HCT116 (cell line): Measurements from ENCODE around the gene CLCF1. TPM values are rescaled to one million over a fixed set of nuclear protein-coding genes. Genes with fewer than 3 reads are reported as not detected.

ENCODE experiments used
- ATAC-seq: fragments of 200-7000 bp; cut with Tn5 transposase; 2 replicates; pipeline ENCODE4 v1.9.1; 2020; ENCODE audit warnings: mild to moderate bottlenecking, moderate library complexity
- BruUV-seq: library from RNA; stranded (reverse); fragments of 400-500 nt; replicated peaks from 2 replicates; lab custom pipeline; 2021; lab: Mats Ljungman, UMichigan
- CTCF ChIA-PET: fragments of 300-600 bp; sonication (Branson Sonifier 250); formaldehyde crosslinking; loops from one replicate; lab custom pipeline; 2021; ENCODE audit warnings: antibody characterized with exemption; lab: Charles Lee
- POLR2A ChIA-PET: fragments of 300-600, 350-600 bp; sonication (Branson Sonifier 250); formaldehyde crosslinking; loops from one replicate; lab custom pipeline; 2021; ENCODE audit warnings: antibody characterized with exemption; lab: Charles Lee
- RAD21 ChIA-PET, 2 experiments: fragments of 300-600 bp; sonication (Branson Sonifier 250); formaldehyde crosslinking; loops; one replicate each; lab custom pipeline; 2023; ENCODE audit warnings: low total read pairs in 2 of 2; ENCODE audit not compliant: uncharacterized antibody in 2 of 2, unreplicated experiment in 2 of 2, low non-redundant PET in 1 of 2; lab: Charles Lee
- DNase-seq: peaks from one replicate; pipeline ENCODE4 v3.0.0-alpha.2; 2010; ENCODE audit warnings: low read depth, low spot score
- H2AFZ ChIP-seq: fragments of 200-600 bp; shearing (Covaris generic), sonication (generic); 2 replicates; pipeline ENCODE4 v1.6.1; 2017; ENCODE audit warnings: low read depth, mixed run types, mixed read lengths, antibody characterized with exemption, low read length; ENCODE audit not compliant: poor library complexity, severe bottlenecking
- H3K27ac ChIP-seq: 2 replicates; pipeline ENCODE4 v1.5.1; 2012; ENCODE audit warnings: low read depth, low read length
- H3K27me3 ChIP-seq: fragments of 200-600 bp; sonication (generic); 2 replicates; pipeline ENCODE4 v1.6.1; 2016; ENCODE audit warnings: mixed run types, low read length, mixed read lengths; ENCODE audit not compliant: insufficient read depth
- H3K36me3 ChIP-seq, 2 experiments: fragments of 200-500 bp in 1 of 2; fragments of 200-600 bp in 1 of 2; sonication (Bioruptor generic) in 1 of 2; sonication (generic) in 1 of 2; 2 replicates each; pipeline versions ENCODE4 v1.5.1 to v1.6.1; 2014 to 2016; ENCODE audit warnings: low read length in 2 of 2, inconsistent platforms in 1 of 2, mixed read lengths in 1 of 2, mixed run types in 1 of 2; ENCODE audit not compliant: insufficient read depth in 2 of 2, control insufficient read depth in 1 of 2
- H3K4me1 ChIP-seq, 2 experiments: fragments of 200-600 bp in 1 of 2; sonication (generic) in 1 of 2; 2 replicates each; pipeline versions ENCODE4 v1.5.1 to v1.6.1; 2012 to 2017; ENCODE audit warnings: low read length in 2 of 2, inconsistent platforms in 1 of 2, mild to moderate bottlenecking in 1 of 2, mixed read lengths in 1 of 2, mixed run types in 1 of 2, moderate library complexity in 1 of 2; ENCODE audit not compliant: insufficient read depth in 2 of 2, control insufficient read depth in 1 of 2
- H3K4me2 ChIP-seq: fragments of 200-600 bp; sonication (generic); 2 replicates; pipeline ENCODE4 v1.6.1; 2017; ENCODE audit warnings: mixed run types, low read length, mixed read lengths
- H3K4me3 ChIP-seq, 2 experiments: fragments of 200-600 bp in 1 of 2; sonication (generic) in 1 of 2; replicated peaks in 1 of 2; 2 replicates each; pipeline ENCODE4 v1.5.1; 2011 to 2016; ENCODE audit warnings: low read length in 2 of 2, control low read depth in 1 of 2, low read depth in 1 of 2, mild to moderate bottlenecking in 1 of 2, mixed read lengths in 1 of 2, mixed run types in 1 of 2
- H3K79me2 ChIP-seq: fragments of 200-600 bp; sonication (generic); 2 replicates; pipeline ENCODE4 v1.6.1; 2017; ENCODE audit warnings: mild to moderate bottlenecking, mixed run types, low read length, moderate library complexity, mixed read lengths; ENCODE audit not compliant: insufficient read depth
- H3K9ac ChIP-seq: fragments of 200-600 bp; sonication (generic); 2 replicates; pipeline ENCODE4 v1.6.1; 2016; ENCODE audit warnings: low read length, mixed read lengths
- H3K9me2 ChIP-seq: fragments of 200-600 bp; sonication (generic), shearing (Covaris generic); 2 replicates; pipeline ENCODE4 v1.6.1; 2017; ENCODE audit warnings: mixed run types, mild to moderate bottlenecking, moderate library complexity; ENCODE audit not compliant: insufficient read depth
- H3K9me3 ChIP-seq, 2 experiments: fragments of 200-500 bp in 1 of 2; fragments of 200-600 bp in 1 of 2; sonication (Bioruptor generic) in 1 of 2; sonication (generic) in 1 of 2; 2 replicates each; pipeline ENCODE4 v1.6.1; 2014 to 2017; ENCODE audit warnings: low read length in 2 of 2, mixed read lengths in 2 of 2, inconsistent platforms in 1 of 2, low read depth in 1 of 2, mild to moderate bottlenecking in 1 of 2, mixed run types in 1 of 2, moderate library complexity in 1 of 2; ENCODE audit not compliant: control insufficient read depth in 1 of 2, insufficient read depth in 1 of 2
- H4K20me1 ChIP-seq: fragments of 200-600 bp; sonication (generic), shearing (Covaris generic); 2 replicates; pipeline ENCODE4 v1.6.1; 2017; ENCODE audit warnings: mixed run types, mild to moderate bottlenecking, moderate library complexity; ENCODE audit not compliant: insufficient read depth
- CEBPB ChIP-seq: IDR thresholded peaks from 2 replicates; pipeline ENCODE4 v1.6.1; 2012; ENCODE audit warnings: low read depth
- FOSL1 ChIP-seq: IDR thresholded peaks from 2 replicates; pipeline ENCODE4 v1.6.1; 2012; ENCODE audit warnings: low read depth
- POLR2AphosphoS5 ChIP-seq: IDR thresholded peaks from 2 replicates; pipeline ENCODE4 v1.6.1; 2011; ENCODE audit warnings: mild to moderate bottlenecking, low read depth, low read length, moderate library complexity
- YY1 ChIP-seq: IDR thresholded peaks from 2 replicates; pipeline ENCODE4 v1.6.1; 2011; ENCODE audit warnings: low read length, low read depth, moderate library complexity, mild to moderate bottlenecking; ENCODE audit not compliant: insufficient replicate concordance; ENCODE audit errors: extremely low read depth
- ZFX ChIP-seq: fragments of 450-650 bp; IDR thresholded peaks from 2 replicates; pipeline ENCODE4 v1.6.1; 2017
- intact Hi-C: fragments of 100-400 bp; cut with micrococcal nuclease; formaldehyde crosslinking; loops from 2 replicates; pipeline ENCODE4 v1.10.0; 2022
- total RNA-seq: library from RNA; stranded (reverse); gene quantifications from one replicate; pipeline ENCODE4 v1.2.1, GENCODE V29; 2021; ENCODE audit not compliant: unreplicated experiment
- TF ChIP-seq, protein P1 (sequence below), 3 experiments: fragments of 200-600 bp in 1 of 3; sonication (generic) in 1 of 3; IDR thresholded peaks in 2 of 3; conservative IDR thresholded peaks in 1 of 3; 2 replicates each; pipeline ENCODE4 v1.5.1; 2012 to 2017; ENCODE audit warnings: low read depth in 2 of 3, low read length in 2 of 3, antibody characterized with exemption in 1 of 3, borderline replicate concordance in 1 of 3, control low read depth in 1 of 3, mild to moderate bottlenecking in 1 of 3, mixed read lengths in 1 of 3, mixed run types in 1 of 3, moderate library complexity in 1 of 3; ENCODE audit not compliant: insufficient read depth in 1 of 3
- TF ChIP-seq, protein P2 (sequence below): IDR thresholded peaks from 2 replicates; pipeline ENCODE4 v1.6.1; 2012; ENCODE audit warnings: low read depth

The CLCF1 gene
- total RNA-seq, 1 experiment from 2014 or later: 12.2 TPM

DNA sequence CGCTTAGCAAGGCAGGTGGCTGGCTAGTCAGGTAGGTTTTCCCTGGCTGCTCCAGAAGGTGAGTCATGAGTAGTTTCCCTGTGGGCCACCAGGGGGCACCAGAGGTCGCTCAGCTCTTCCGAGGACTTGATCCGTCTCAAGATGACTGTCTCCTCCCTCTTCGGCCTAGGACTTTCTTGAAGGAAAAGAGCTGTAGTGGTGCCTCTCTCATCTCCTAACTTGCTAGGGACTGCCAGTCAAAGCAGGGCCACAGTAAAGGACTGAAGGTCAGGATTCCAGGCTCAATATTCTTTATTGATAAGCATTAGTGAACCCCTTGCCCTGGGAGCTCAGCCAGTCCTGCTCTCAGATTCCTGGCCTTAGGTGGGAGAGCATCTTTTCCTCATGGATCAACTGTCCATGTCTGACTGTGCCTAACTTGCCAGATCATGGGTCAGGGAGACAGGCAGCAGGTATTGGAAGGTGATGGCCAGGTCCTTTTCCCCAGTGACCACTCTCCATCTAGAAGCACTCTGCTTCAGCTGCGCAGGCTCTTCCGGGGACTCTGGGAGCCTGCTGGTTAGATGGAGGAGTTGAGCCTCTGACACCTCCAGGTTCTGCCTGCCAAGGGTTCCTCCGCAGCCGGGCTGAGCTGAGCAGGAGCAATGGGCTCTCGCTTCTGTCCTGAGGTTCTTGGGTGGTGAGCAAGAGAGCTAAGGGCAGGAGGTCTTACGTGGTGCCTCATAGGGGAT, 22.0 kb downstream of the CLCF1 start:
- RAD21 ChIA-PET: interaction anchor here (0.5 to 2.2 kb wide), 5 partner anchors 22 to 90 kb away, joined by 3 to 20 read pairs (median 7); partner anchors contain the start of gene CLCF1 (in 1 of the 2)

More for the DNA sequence above, 22.0 kb downstream of the CLCF1 start:
- ChIA-PET CTCF (interaction anchor here (0.6 to 16.6 kb wide), 13 partner anchors 13 to 296 kb away, joined by 3 to 456 read pairs (median 4); partner anchors contain the start of genes ANKRD13D, CLCF1, PPP1CA and RAD9A), POLR2A (interaction anchor here (1.1 to 8.1 kb wide), 2 partner anchors 24 to 35 kb away, joined by 3 to 210 read pairs; partner anchors contain the start of gene CLCF1)
- peak overlapping the region; percentile 14 for H3K27ac ChIP-seq
- ATAC-seq: peak; percentile 39
- H3K36me3 ChIP-seq: no peaks in the 10 kb centered on the region
- intact Hi-C loops: loop anchor here (1.0 to 5.0 kb wide), 3 partner anchors 31 to 155 kb away; partner anchors contain the start of gene TMEM134
- peak overlapping the region; percentile 34 for H3K9ac ChIP-seq
- TF ChIP-seq FOSL1 (no peak), POLR2AphosphoS5 (peak; percentile 42; the same call in 1 of the 2 replicates), ZFX (0 out of 2 replicates have a peak, but pooled peaks have one; percentile 19), CEBPB (no peak), YY1 (peak; percentile 52)
- TF ChIP-seq, protein P1, sequence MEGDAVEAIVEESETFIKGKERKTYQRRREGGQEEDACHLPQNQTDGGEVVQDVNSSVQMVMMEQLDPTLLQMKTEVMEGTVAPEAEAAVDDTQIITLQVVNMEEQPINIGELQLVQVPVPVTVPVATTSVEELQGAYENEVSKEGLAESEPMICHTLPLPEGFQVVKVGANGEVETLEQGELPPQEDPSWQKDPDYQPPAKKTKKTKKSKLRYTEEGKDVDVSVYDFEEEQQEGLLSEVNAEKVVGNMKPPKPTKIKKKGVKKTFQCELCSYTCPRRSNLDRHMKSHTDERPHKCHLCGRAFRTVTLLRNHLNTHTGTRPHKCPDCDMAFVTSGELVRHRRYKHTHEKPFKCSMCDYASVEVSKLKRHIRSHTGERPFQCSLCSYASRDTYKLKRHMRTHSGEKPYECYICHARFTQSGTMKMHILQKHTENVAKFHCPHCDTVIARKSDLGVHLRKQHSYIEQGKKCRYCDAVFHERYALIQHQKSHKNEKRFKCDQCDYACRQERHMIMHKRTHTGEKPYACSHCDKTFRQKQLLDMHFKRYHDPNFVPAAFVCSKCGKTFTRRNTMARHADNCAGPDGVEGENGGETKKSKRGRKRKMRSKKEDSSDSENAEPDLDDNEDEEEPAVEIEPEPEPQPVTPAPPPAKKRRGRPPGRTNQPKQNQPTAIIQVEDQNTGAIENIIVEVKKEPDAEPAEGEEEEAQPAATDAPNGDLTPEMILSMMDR (IDR thresholded peaks at IDR 0.05 in 2 of 3, conservative IDR thresholded peaks at IDR 0.05 in 1 of 3; ENCODE audit: borderline replicate concordance in 1 of 3, insufficient read depth in 1 of 3, low read depth in 2 of 3, low read length in 2 of 3): peak in 2 of 3 experiments; percentile 90 to 94; a peak in 4 of 6 replicates
- TF ChIP-seq, protein P2, sequence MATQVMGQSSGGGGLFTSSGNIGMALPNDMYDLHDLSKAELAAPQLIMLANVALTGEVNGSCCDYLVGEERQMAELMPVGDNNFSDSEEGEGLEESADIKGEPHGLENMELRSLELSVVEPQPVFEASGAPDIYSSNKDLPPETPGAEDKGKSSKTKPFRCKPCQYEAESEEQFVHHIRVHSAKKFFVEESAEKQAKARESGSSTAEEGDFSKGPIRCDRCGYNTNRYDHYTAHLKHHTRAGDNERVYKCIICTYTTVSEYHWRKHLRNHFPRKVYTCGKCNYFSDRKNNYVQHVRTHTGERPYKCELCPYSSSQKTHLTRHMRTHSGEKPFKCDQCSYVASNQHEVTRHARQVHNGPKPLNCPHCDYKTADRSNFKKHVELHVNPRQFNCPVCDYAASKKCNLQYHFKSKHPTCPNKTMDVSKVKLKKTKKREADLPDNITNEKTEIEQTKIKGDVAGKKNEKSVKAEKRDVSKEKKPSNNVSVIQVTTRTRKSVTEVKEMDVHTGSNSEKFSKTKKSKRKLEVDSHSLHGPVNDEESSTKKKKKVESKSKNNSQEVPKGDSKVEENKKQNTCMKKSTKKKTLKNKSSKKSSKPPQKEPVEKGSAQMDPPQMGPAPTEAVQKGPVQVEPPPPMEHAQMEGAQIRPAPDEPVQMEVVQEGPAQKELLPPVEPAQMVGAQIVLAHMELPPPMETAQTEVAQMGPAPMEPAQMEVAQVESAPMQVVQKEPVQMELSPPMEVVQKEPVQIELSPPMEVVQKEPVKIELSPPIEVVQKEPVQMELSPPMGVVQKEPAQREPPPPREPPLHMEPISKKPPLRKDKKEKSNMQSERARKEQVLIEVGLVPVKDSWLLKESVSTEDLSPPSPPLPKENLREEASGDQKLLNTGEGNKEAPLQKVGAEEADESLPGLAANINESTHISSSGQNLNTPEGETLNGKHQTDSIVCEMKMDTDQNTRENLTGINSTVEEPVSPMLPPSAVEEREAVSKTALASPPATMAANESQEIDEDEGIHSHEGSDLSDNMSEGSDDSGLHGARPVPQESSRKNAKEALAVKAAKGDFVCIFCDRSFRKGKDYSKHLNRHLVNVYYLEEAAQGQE: no peak
- no peaks in the 10 kb centered on the region for H3K9me3 ChIP-seq
- peak overlapping the region in 1 of 2 experiments; percentile 9; a peak in 1 of 4 replicates for H3K4me3 ChIP-seq
- H3K9me2 ChIP-seq: no peaks in the 10 kb centered on the region
- H3K4me1 ChIP-seq: peaks cover 39 to 77% of the 10 kb centered on the region in 2 experiments
- peaks cover 10% of the 10 kb centered on the region; the same call in 1 of the 2 replicates for H3K79me2 ChIP-seq
- no peak overlapping the region for H2AFZ ChIP-seq
- BruUV-seq: no TSS peak
- DNase-seq: peak; percentile 62
- no peaks in the 10 kb centered on the region for H4K20me1 ChIP-seq
- H3K27me3 ChIP-seq: no peaks in the 10 kb centered on the region
- peak overlapping the region; percentile 41 for H3K4me2 ChIP-seq
